ENCODE results near the gene MT1A. TPM values are rescaled to one million over a fixed set of nuclear protein-coding genes. Genes with fewer than 3 reads are reported as not detected.
"Not testable (repeated sequence)": the region's sequence is repeated elsewhere in the genome, so short reads cannot be mapped to it uniquely, and the experiment has no call there.

MT1A gene
- total RNA-seq, 2 donors from 2014 or later, result 52.7 to 104 TPM

DNA sequence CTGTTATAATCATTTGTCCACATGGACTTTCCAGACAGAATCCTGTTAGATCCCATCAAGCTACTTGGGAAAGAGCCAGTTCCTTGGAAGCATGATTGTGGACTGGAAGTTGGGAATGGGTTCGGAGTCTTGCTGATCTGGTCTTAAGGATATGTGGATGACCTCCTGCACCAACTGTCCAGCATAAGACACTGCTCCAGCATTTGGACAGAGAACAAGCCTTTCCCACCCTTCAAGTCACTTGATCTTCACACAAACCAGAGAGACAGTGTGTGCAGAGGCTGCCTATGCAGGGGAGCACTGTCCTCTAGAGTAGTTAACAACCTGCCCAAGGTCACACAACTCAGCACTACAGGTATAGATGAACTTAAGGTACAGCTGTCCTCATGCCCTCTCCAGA is 7.4 kb downstream of the MT1A start:
- intact Hi-C loops (cut with DNase I), result no loop called here
- DNase-seq (ENCODE audit: low spot score), result no peak

DNA sequence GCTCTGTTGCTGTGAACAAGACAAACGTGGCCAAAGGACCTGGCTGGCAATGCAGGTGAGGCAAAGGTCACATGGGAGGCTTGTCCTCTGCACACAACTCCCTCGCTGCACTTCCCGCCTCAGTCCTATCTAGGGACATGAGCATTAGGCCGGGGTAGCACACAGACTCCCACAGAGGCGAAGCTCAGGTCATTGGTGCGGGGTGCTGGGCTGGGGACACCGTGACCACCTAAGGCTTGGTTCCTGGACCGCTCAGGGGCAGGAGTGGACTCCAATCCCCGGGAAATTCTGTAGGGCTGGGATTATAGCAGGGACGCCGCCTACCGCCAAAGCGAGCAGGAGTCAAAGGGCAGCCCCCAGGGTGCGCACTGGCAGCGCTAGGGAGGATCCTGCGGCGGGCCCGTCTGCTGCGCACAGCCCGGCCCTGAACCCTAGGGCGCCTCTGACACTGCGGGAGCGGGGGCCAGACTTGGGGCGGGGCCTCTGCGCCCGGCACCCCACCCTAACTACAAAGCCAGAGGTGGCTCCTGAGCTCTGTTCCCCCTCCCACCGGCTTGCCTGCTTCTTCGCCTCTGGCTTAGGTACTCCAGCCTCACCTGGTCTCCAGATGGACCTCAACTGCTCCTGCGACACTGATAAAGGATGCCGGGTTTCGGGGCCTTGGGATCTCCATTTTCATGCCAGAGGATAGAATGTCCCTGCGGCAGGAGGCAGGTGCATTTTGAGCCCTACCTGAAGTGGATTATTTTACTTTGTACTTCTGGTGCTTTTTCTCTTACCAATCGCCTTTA is 9.4 kb downstream of the MT1A start:
- DNase-seq (ENCODE audit: low spot score), result no peak
- intact Hi-C loops (cut with DNase I), result no loop called here

DNA sequence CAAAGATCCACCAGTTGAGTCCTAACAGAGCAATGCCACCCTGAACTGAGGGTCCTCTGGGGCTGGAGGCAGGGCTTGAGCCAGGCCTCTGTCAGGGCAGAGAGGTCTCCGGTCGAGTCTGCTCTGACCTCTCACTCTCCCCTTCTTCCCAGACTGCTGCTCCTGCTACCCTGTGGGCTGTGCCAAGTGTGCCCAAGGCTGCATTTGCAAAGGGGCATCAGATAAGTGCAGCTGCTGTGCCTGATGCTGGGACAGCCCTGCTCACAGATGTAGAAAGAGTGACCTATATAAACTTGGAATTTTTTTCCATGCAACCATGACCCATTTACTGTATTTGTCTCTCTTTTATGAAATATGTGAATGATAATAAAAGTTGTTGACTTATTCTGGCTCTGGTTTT is 10.8 kb downstream of the MT1A start:
- intact Hi-C loops (cut with DNase I), result no loop called here

DNA sequence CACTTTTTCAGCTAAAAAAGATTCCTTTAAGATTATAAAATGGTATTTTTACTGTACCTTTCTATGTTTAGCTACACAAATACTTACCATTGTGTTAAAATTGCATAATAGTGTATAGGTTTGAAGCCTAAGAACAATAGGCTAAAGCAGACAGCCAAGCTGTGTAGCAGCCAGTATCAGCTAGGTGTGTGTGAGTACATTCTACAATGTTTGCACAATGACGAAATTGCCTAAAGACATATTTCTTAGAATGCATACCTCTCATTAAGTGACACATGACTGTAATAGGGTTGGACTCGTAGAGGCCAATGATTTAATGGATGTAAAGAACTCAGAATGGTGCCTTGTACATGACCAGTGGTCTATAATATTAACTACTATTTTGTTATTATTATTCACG is 11.4 kb downstream of the MT1A start:
- DNase-seq (ENCODE audit: low spot score), result no peak
- intact Hi-C loops (cut with DNase I), result no loop called here

More for the DNA sequence above, 10.8 kb downstream of the MT1A start:
- no peak for DNase-seq (ENCODE audit: low spot score)

DNA sequence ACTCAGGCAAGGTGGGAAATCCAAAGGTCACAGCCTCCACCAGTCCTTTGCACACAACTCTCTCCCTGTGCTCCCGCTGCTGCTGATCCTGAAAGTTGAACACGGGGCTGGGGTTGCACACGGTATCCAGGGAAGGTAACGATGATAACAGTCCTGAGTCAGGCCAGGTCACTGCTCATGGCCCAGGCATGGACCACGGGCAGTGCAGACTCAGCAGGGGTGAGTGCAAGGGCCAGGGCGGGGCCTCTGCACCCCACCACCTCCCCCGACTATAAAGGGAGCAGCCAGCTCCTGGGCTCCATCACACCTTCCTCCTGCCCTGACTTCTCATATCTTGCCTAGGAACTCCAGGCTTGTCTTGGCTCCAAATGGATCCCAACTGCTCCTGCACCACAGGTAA is 13.1 kb downstream of the MT1A start, which contains the start of gene MT1B:
MT1B (plus strand) TSS at position 301 of the 400 bp plus-strand sequence; CDS start at position 369, 68 bp downstream.
- no peak for DNase-seq (ENCODE audit: low spot score)
- intact Hi-C loops (cut with DNase I), result no loop called here

DNA sequence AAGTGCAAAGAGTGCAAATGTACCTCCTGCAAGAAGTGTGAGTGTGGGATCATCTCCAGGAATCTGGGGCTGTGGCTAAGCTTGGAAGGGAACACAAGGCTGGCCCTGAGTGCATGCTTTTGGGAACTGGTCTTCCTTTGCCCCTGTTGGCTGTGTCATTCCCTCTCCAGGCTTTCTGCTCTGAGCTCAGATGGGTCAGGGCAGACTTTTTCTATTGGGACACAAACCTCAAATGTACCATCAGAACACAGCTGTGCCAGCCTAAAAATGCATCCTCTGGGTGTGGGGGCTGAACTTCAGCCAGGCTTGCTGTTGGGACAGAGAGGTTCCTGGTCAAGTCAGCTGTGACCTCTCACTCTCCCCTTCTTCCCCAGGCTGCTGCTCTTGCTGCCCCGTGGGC is 14.1 kb downstream of the MT1A start:
- intact Hi-C loops (cut with DNase I), result no loop called here
- DNase-seq (ENCODE audit: low spot score), result no peak

DNA sequence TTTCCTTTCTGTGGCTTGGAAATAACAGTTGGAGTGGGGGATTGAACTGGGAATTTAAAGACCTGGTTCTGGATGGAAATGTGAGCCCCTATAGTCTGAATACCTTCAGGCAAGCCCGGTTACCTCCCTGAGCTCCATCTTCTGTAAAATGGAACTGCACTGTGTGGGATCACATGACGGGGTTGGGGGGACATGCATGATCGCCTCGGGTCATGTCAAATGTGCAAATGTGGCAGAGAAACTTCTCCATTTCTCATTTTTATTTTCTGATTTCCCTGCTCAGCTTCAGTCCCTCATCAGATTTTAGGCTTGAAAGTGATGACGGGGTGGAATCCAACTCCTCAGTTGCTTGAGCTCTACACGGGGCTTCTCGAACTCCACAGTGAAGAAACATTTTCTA is 14.8 kb downstream of the MT1A start:
- no peak for DNase-seq (ENCODE audit: low spot score)
- intact Hi-C loops (cut with DNase I), result no loop called here

DNA sequence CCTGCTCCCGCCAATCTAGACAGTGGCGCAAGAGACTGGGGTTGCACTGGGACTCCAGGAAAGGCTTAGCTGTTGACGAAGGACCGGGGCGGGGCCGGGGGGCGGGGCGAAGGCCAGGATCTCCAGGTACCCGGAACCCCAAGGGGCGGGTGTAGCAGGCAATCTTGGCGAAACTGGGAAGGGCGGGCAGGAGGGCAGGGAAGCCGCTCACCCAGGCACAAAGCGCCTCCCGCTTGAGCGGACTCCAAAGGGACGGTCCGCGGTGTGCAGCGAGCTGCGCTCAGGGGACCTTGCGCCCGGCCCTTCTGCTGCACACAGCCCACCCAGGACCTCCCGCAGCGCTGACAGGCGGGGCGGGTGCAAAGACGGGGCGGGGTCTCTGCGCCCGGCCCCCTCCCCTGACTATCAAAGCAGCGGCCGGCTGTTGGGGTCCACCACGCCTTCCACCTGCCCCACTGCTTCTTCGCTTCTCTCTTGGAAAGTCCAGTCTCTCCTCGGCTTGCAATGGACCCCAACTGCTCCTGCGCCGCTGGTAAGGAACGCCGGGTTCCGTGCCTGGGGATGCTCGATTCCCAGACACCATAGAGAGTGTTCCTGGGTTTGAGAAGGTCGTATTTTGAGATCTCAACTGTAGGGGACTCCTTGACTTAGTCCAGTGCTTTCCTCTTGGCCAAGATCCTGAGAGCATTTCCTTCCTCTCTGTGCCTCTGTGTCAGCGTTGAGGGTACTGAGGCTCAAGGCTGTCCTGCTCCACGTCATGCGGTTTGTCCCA is 19.3 kb downstream of the MT1A start, which contains the start of gene MT1F:
MT1F (plus strand) TSS at position 405 of the 772 bp plus-strand sequence; CDS start at position 505, 100 bp downstream.
- intact Hi-C loops (cut with DNase I), result no loop called here
- peak; percentile 93 for DNase-seq (ENCODE audit: low spot score)

DNA sequence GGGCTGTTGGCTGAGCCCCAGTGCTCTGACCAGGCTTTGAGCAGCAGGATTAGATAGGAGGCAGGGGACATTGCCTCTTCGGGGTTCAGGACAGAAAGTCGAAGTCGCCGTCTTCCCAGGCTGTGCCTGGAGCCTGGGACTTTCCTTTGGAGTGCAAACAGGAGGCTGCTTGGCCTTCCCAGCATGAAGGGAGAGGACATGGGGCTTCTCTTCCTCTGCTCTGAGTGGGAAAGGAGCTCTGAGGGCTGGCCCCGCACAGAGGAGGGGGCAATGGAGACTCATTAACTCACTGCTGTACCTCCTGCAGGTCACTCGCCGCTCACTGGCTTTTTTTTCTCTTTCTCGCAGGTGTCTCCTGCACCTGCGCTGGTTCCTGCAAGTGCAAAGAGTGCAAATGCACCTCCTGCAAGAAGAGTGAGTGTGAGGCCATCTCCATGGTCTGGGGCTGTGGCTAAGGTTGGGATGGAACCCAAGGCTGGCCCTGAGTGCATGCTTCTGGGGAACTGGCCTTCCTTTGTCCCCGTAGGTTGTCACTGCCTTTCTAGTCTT is 19.9 kb downstream of the MT1A start:
- intact Hi-C loops (cut with DNase I), result no loop called here
- peak; percentile 92 for DNase-seq (ENCODE audit: low spot score)

DNA sequence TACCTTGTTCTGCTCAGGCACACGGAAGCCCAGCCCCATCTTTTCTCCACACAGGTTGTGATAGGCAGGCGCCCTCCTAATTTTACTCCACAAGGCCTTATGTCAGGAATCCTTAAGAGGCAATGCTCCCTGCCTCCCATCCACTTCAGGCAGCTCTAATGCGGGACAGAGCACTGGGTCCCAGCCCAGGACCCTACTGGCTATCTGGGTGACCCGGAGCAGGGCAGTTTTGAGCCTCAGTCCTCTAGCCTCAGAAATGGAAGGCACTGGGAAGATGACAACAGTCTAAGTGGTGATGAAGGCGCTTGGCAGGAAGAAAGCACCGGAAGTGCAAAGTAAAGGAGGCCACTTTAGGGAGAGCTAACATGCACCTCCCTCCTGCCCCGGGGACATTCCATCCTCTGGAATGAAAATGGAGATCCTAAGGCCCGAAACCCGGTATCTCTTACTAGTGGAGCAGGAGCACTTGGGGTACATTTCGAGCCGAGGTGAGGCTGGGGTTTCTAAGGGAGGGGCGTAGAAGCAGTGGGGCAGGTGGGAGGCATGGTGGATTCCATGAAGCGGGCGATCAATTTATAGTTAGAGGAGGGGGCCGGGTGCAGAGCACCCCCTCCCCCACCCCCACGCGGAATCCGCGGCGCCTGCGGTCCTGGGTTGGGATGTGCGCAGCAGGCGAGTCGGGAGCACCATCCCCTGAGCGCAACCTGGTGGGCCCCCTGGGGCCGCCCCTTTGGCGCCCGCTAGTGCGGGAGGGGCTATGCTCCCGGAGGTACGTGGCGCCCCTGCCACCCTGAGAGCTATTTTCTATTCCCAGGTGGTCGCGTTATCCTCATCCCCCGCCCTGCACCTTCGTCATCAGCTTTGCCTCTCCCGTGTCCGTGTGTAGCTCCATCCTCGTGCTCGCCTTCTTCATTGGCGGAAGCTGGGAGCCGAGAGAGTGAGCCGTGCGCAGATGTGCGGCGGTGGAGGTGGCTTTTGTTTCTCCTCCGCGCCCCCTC is 24.2 kb downstream of the MT1A start:
- DNase-seq (ENCODE audit: low spot score), result no peak
- intact Hi-C loops (cut with DNase I), result loop anchor here in 1 of 2 donors (10.0 kb wide), 1 partner anchor 72 kb away; the partner anchor contains the start of gene NUP93

DNA sequence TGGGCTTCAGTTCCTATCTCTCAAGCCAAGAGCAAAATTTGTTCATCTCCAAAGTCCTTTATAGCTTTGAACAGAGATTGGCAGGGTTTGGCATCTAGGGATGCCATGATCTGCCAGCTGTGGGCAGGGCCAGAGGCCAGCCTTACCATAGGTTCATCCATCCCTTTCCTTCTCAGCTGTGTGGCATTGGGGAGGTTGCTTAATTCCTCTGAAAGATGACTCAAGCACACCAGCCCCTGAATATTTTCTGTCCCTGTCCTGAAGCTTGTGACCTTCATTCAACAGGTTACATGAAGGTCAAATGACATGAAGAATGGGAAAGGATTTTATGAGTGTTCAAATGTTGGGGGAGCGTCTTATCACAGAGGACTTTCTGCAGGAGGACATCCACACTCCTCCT is 26.0 kb downstream of the MT1A start:
- no peak for DNase-seq (ENCODE audit: low spot score)
- intact Hi-C loops (cut with DNase I), result loop anchor here in 1 of 2 donors (10.0 kb wide), 1 partner anchor 70 kb away; the partner anchor contains the start of gene NUP93

DNA sequence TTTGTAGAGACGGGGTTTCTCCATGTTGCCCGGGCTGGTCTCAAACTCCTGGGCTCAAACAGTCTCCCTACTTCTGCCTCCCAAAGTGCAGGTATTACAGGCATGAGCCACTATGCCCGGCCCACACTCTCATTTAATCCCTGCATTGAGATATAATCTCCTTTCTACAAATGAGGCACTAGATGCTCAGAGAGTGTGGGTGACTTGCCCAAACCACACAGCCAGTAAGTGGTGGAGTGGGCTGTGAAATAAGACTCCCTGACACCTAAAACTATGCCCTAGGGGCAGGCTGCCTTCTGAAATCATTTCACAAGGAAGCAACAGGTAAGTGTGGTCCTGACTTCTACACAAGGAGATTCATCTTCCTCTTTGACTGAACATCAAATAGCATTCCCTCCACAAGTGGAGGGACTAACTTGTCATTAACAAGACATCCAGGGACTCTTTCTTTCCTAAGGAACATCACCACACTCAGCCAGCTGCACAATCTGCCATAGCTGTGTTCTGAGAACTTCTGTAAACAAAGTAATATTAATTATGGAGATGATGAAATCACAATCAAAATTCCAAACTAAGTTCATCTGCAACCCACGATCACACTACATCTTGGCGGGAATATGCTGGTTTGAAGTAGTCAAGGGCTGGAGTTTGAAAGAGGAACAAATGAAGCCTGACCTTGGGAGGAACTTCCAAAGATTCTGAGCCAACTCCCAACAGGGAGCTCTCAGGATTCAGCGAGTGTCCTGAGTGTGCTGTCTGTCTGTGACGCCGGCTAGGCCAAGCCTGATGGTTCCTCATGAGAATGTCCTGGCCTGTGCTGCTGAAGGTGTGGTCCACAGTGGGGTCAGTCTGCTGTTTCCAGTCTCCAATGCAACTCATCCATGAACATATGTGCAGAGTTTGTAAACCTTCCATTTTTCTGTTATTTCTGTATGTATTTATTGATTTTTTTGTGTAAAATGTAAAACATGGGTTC is 27.1 kb downstream of the MT1A start:
- intact Hi-C loops (cut with DNase I), result loop anchor here in 1 of 2 donors (10.0 kb wide), 1 partner anchor 69 kb away; the partner anchor contains the start of gene NUP93
- not testable (repeated sequence) for DNase-seq (ENCODE audit: low spot score)

DNA sequence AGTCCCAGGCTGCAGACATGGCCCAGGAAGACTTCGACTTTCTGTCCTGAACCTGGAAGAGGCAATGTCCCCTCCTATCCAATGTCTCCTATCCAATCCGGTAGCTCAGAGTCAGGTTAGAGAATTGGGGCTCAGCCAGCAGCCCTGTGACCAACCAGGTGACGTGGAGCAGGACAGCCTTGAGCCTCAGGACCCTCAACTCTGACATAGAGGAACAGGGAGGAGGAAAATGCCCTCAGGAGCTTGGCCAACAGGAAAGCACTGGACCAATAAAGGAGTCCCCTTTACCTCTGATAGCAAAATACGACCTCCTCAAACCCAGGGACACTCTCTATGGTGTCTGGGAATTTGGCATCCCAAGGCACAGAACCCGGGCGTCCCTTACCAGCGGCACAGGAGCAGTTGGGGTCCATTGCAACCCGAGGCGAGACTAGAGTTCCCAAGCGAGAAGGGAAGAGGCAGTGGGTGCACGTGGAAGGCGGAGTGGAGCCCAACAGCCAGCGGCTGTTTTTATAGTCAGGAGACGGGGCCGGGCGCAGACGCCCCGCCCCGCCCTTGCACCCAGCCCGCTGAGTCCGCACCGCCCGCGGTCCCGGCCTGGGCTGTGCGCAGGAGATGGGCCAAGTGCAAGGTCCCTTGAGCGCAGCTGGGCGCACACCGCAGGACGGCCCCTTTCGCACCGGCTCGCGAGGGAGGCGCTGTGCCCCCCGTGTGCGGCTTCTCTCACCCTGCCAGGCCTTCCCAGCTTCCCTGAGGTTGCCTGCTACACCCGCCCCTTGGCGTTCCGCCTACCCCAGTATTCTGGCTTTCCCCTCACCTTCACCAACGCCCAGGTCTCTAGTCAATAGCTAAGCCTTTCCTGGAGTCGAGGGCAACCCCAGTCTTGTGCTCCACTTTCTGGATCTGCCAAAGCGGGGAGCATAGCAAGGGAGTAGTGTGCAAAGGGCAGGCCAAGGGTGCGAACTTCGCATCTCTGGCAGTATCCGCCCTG is 29.4 kb downstream of the MT1A start, which contains the start of gene MT1G:
MT1G (minus strand) TSS at position 485 of the 991 bp plus-strand sequence; CDS start at position 413, 72 bp downstream.
- peak; percentile 92 for DNase-seq (ENCODE audit: low spot score)
- intact Hi-C loops (cut with DNase I), result loop anchor here in 1 of 2 donors (10.0 kb wide), 1 partner anchor 67 kb away; the partner anchor contains the start of gene NUP93

DNA sequence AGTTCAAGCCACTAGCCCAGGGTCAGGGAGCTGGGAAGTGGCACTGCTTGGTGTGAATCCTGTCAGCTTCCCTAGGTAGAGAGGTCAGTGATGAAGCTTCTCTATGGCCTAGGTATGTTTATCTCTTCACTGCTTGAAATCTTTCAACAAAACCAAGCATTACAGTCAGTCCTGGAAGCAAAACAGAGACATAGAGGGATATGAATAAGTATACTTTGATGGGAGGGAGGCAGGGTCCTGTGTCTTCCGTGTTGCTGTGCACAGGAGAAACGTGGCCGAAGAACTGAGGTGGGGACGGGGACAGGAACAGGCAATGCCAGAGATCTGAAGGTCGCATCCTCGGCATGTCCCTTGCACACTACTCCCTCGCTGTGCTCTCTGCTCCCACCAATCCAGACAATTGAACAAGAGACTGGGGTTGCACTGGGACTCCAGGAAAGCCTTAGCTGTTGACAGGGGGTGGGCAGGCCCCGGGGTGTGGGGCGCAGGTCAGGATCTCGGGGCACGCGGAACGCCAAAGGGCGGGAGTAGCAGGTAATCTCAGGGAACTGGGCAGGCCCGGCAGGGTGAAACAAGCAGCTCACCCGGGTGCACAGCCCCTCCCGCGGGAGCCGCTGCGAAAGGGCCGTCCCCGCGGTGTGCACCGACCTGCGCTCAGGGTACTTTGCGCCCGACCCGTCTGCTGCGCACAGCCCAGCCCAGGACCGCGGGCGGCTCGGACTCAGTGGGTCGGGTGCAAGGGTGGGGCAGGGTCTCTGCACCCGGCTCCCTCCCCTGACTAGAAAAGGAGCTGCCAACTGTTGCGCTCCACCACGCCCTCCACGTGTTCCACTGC is 30.8 kb downstream of the MT1A start, which contains the start of gene MT1H:
MT1H (plus strand) TSS at position 810 of the 835 bp plus-strand sequence. CDS start 71 bp downstream, outside the sequence.
- no peak for DNase-seq (ENCODE audit: low spot score)
- intact Hi-C loops (cut with DNase I), result loop anchor here in 1 of 2 donors (10.0 kb wide), 1 partner anchor 66 kb away; the partner anchor contains the start of gene NUP93

Measured in posterior vena cava (tissue), 2 donors.